Osteoblast (primary cell): Measurements from ENCODE around the gene KLRG1. TPM values are rescaled to one million over a fixed set of nuclear protein-coding genes. Genes with fewer than 3 reads are reported as not detected.

ENCODE experiments used
- DNase-seq: peaks from one replicate; pipeline ENCODE4 v3.0.0; 2011; ENCODE audit warnings: low spot score, mixed read lengths; ENCODE audit not compliant: insufficient read length; ENCODE audit errors: missing footprints
- H2AFZ ChIP-seq: 2 replicates; pipeline ENCODE4 v1.6.0; 2011; ENCODE audit warnings: mild to moderate bottlenecking, low read length
- H3K27ac ChIP-seq: 2 replicates; pipeline ENCODE4 v1.5.1; 2011; ENCODE audit warnings: mild to moderate bottlenecking, low read depth, low read length, moderate library complexity
- H3K27me3 ChIP-seq: 2 replicates; pipeline ENCODE4 v1.6.0; 2012; ENCODE audit warnings: mild to moderate bottlenecking, control low read depth, inconsistent platforms, low read length, moderate library complexity; ENCODE audit not compliant: insufficient read depth
- H3K36me3 ChIP-seq: 2 replicates; pipeline ENCODE4 v1.5.1; 2011; ENCODE audit warnings: mild to moderate bottlenecking, low read length, control low read depth, moderate library complexity; ENCODE audit not compliant: insufficient read depth
- H3K4me1 ChIP-seq: 2 replicates; pipeline ENCODE4 v1.5.1; 2011; ENCODE audit warnings: mild to moderate bottlenecking, low read length, control low read depth, moderate library complexity; ENCODE audit not compliant: insufficient read depth
- H3K4me2 ChIP-seq: 2 replicates; pipeline ENCODE4 v1.6.0; 2011; ENCODE audit warnings: mild to moderate bottlenecking, low read length; ENCODE audit not compliant: insufficient read depth
- H3K4me3 ChIP-seq: fragments of 200-600 bp; sonication (generic); 3 replicates; pipeline ENCODE4 v1.5.1; 2012; ENCODE audit warnings: mild to moderate bottlenecking, low read length, inconsistent platforms; ENCODE audit not compliant: insufficient read depth
- H3K79me2 ChIP-seq: 2 replicates; pipeline ENCODE4 v1.6.0; 2012; ENCODE audit warnings: mild to moderate bottlenecking, low read length, control low read depth, inconsistent platforms; ENCODE audit not compliant: insufficient read depth
- H3K9me3 ChIP-seq: 2 replicates; pipeline ENCODE4 v1.5.1; 2011; ENCODE audit warnings: low read depth, low read length, control low read depth
- H4K20me1 ChIP-seq: 2 replicates; pipeline ENCODE4 v1.6.0; 2012; ENCODE audit warnings: mild to moderate bottlenecking, low read length, control low read depth; ENCODE audit not compliant: insufficient read depth
- total RNA-seq: library from RNA; depleted of rRNA; stranded (reverse); fragments of >200 nt; gene quantifications from 2 replicates; pipeline ENCODE4 v1.2.3, GENCODE V29; 2012
- TF ChIP-seq, protein P1 (sequence below): IDR thresholded peaks from 2 replicates; pipeline ENCODE4 v1.5.1; 2011; ENCODE audit warnings: mild to moderate bottlenecking, low read depth, low read length, moderate library complexity; ENCODE audit errors: extremely low read depth

KLRG1 gene
- total RNA-seq, 1 donor, result under 0.01 TPM

DNA sequence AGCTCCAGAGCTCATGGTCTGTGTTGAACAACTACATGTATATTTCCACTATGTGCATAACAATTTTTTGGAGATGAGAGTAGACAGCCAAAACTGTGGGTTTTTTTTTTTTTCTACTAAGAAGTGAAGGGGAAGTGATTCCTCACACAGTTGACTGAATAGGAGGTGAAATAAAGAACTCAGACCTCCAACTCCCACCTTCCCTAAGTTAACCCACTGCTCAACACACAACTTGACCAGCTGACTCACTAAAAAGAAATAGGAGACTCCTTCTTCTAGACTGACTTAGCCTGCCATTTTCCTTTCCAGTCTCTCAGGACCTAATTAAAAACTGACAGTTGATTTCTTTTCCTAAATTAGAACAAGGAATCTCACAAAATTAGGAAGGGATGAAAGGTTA lies 41.6 kb upstream of the KLRG1 start:
- Histone ChIP-seq H3K4me1 (peaks cover 24% of the 10 kb centered on the region), H3K36me3 (peaks cover 29% of the 10 kb centered on the region), H2AFZ (no peak overlapping the region), H3K79me2 (peaks cover 54% of the 10 kb centered on the region), H3K9me3 (no peaks in the 10 kb centered on the region), H3K4me2 (peak overlapping the region; percentile 91), H3K4me3 (no peak overlapping the region), H3K27me3 (no peaks in the 10 kb centered on the region), H4K20me1 (peaks cover 21% of the 10 kb centered on the region), H3K27ac (no peak overlapping the region)
- no peak for DNase-seq
- TF ChIP-seq, protein P1, sequence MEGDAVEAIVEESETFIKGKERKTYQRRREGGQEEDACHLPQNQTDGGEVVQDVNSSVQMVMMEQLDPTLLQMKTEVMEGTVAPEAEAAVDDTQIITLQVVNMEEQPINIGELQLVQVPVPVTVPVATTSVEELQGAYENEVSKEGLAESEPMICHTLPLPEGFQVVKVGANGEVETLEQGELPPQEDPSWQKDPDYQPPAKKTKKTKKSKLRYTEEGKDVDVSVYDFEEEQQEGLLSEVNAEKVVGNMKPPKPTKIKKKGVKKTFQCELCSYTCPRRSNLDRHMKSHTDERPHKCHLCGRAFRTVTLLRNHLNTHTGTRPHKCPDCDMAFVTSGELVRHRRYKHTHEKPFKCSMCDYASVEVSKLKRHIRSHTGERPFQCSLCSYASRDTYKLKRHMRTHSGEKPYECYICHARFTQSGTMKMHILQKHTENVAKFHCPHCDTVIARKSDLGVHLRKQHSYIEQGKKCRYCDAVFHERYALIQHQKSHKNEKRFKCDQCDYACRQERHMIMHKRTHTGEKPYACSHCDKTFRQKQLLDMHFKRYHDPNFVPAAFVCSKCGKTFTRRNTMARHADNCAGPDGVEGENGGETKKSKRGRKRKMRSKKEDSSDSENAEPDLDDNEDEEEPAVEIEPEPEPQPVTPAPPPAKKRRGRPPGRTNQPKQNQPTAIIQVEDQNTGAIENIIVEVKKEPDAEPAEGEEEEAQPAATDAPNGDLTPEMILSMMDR, result no peak

DNA sequence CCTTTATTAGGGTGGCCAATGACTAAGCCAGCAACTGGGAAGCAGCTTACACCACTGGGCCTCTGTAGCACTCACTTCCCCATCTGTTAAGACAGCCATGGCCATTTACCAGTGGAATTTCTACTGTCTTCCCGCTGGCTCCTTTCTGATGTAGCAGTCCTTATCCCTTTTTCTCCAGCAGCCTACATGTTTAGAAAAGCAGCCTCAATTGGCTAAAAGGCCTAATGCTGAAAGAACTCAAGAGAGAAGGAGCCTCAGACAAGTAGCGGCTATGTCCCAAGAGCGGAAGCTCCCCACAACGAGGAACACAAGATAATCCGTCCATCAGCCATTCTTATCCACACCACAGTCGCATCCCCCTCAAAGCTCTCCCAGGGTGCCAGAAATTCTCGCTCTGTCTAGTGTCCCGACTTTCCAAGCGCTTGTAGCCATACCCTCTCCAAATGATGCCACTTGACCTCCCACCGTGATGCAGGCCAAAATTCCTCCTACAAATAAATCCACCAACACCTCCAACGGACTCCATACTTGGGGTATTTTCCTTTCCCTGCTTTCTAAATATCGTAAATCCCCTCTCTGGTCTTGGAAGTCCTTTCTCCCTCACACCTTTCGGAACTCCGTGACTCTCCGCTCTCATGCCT lies 40.5 kb upstream of the KLRG1 start:
- peak; percentile 65 for DNase-seq
- H3K4me3 ChIP-seq, result peak overlapping the region; percentile 90
- TF ChIP-seq, protein P1, result no peak

DNA sequence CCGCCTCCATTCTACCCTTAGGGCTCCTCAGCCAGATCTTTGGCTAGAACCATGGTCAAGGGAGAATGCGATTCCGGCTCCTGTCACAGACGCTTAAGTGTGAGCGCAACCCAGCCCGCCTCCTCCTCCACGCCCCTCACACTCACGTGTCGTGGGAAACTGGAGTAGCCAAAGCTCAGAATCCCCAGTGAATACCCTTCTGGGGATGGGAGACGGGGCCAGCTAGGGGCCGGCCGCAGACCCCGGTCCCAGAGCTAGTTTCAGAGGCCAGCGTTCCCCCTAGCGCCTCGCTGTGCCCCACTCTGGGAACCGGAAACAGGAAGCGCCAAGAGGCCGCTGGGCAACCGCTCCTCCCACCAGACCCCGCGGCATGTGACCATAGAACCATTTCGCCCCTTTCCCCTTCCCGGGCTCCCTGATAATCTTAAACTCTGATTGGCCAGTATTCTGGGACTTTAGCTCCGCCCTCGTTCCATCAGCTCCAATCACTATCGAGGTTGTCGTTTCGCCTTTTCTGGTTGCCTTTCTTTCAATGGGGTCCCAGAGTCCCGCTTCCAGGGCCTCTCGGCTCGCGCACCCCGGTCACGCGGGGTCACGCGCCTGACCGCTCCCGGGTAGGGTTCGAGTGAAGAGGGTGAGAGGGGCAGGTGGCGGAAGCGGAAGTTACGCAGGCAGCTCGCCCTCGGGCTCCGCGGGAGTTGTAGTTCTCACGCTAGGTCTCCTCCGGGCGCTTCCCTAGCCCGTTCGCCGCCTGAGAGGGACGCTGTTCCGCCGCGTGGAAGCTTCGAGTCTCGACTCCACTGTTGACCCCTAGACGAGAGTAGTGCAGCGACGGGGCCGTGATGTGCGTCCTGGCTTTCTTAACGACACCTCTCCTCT lies 39.8 kb upstream of the KLRG1 start, which contains the start of gene M6PR:
TSS of gene M6PR (minus strand) at position 304 of the 879 bp plus-strand sequence. CDS start 3,241 bp downstream, outside the sequence.
- Histone ChIP-seq H3K27me3 (no peaks in the 10 kb centered on the region), H3K79me2 (peaks cover 45% of the 10 kb centered on the region), H3K4me1 (peaks cover 24% of the 10 kb centered on the region), H3K27ac (peak within 1 kb of the TSS; percentile 96), H3K4me3 (peak within 1 kb of the TSS; percentile 90), H3K4me2 (peak within 1 kb of the TSS; percentile 91), H2AFZ (peak within 1 kb of the TSS; percentile 94), H3K9me3 (no peaks in the 10 kb centered on the region), H3K36me3 (peaks cover 15% of the 10 kb centered on the region), H4K20me1 (peaks cover 18% of the 10 kb centered on the region)
- peak; percentile 97 for DNase-seq
- TF ChIP-seq, protein P1, result peak; percentile 48

More for the DNA sequence above, 40.5 kb upstream of the KLRG1 start:
- H3K9me3 ChIP-seq, result no peaks in the 10 kb centered on the region
- peaks cover 18% of the 10 kb centered on the region for H4K20me1 ChIP-seq
- H3K79me2 ChIP-seq, result peaks cover 50% of the 10 kb centered on the region
- H3K4me2 ChIP-seq, result peak overlapping the region; percentile 91
- H2AFZ ChIP-seq, result peak overlapping the region; percentile 94
- H3K27me3 ChIP-seq, result no peaks in the 10 kb centered on the region
- H3K4me1 ChIP-seq, result peaks cover 24% of the 10 kb centered on the region
- H3K36me3 ChIP-seq, result peaks cover 21% of the 10 kb centered on the region
- H3K27ac ChIP-seq, result peak overlapping the region; percentile 96

DNA sequence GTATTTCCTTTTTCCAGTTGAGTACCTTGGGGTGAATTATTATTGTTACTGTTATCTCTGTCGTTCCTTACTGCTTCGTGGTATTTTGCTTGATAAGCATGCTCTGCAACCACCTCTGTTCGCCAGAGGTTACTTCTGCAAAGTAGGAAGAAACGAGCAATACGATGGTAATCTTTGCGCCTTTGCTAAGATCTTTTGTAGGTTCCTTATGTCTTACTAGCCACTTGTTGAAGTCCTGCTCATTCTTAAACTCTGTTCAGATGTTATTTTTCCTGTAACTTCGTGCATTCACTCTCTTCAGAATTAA lies 39.2 kb upstream of the KLRG1 start:
- peak overlapping the region; percentile 90 for H3K4me3 ChIP-seq
- TF ChIP-seq, protein P1, result no peak
- no peaks in the 10 kb centered on the region for H3K27me3 ChIP-seq
- H3K79me2 ChIP-seq, result peaks cover 42% of the 10 kb centered on the region
- peaks cover 11% of the 10 kb centered on the region for H3K36me3 ChIP-seq
- peak overlapping the region; percentile 94 for H2AFZ ChIP-seq
- peaks cover 18% of the 10 kb centered on the region for H4K20me1 ChIP-seq
- H3K27ac ChIP-seq, result peak overlapping the region; percentile 96
- no peak for DNase-seq
- no peaks in the 10 kb centered on the region for H3K9me3 ChIP-seq
- peak overlapping the region; percentile 91 for H3K4me2 ChIP-seq
- H3K4me1 ChIP-seq, result peaks cover 24% of the 10 kb centered on the region
